Omental fat pad (tissue), 4 donors: ENCODE measurements around the gene INPP5D. TPM values are rescaled to one million over a fixed set of nuclear protein-coding genes. Genes with fewer than 3 reads are reported as not detected.

ENCODE experiments used
- ATAC-seq: fragments of 150-250 bp; one replicate; pipeline ENCODE4 v1.9.1; 2016; ENCODE audit warnings: mild to moderate bottlenecking, moderate library complexity; ENCODE audit not compliant: low FRiP score
- DNase-seq: peaks from one replicate; pipeline ENCODE4 v3.0.0-alpha.2; 2019; ENCODE audit warnings: low spot score
- total RNA-seq, 4 donors: library from RNA; depleted of rRNA; stranded (reverse); fragments of >200 nt; gene quantifications; one replicate each; pipeline ENCODE4 v1.1.0, GENCODE V29; 2016
- TF ChIP-seq, protein P1 (sequence below), 3 donors: fragments of 450-650 bp; IDR thresholded peaks; one replicate each; pipeline ENCODE4 v1.5.1; 2016 to 2017; ENCODE audit warnings: antibody characterized with exemption in 3 of 3, mild to moderate bottlenecking in 3 of 3, moderate library complexity in 2 of 3

The INPP5D gene
- total RNA-seq, 4 donors from 2014 or later, result 17.9 to 55.8 (median 27.6) TPM

DNA sequence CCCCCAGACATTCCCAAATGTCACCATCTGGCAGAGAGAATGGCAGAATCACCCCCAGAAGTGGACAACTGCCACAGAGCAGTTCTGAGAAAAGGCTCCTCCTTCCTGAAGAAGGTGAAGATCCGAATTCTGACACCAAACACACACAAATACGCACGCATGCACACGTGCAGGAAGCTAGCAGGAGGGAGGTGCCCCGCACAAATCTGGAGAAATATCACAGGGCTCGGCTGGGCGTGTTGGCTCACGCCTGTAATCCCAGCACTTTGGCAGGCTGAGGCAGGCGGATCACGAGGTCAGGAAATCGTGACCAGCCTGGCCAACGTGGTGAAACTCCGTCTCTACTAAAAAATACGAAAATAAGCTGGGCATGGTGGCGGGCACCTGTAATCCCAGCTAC lies 152.9 kb downstream of the INPP5D start:
- DNase-seq, result no peak
- no peak for ATAC-seq
- TF ChIP-seq, protein P1, sequence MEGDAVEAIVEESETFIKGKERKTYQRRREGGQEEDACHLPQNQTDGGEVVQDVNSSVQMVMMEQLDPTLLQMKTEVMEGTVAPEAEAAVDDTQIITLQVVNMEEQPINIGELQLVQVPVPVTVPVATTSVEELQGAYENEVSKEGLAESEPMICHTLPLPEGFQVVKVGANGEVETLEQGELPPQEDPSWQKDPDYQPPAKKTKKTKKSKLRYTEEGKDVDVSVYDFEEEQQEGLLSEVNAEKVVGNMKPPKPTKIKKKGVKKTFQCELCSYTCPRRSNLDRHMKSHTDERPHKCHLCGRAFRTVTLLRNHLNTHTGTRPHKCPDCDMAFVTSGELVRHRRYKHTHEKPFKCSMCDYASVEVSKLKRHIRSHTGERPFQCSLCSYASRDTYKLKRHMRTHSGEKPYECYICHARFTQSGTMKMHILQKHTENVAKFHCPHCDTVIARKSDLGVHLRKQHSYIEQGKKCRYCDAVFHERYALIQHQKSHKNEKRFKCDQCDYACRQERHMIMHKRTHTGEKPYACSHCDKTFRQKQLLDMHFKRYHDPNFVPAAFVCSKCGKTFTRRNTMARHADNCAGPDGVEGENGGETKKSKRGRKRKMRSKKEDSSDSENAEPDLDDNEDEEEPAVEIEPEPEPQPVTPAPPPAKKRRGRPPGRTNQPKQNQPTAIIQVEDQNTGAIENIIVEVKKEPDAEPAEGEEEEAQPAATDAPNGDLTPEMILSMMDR (IDR thresholded peaks at IDR 0.05), result no peak

DNA sequence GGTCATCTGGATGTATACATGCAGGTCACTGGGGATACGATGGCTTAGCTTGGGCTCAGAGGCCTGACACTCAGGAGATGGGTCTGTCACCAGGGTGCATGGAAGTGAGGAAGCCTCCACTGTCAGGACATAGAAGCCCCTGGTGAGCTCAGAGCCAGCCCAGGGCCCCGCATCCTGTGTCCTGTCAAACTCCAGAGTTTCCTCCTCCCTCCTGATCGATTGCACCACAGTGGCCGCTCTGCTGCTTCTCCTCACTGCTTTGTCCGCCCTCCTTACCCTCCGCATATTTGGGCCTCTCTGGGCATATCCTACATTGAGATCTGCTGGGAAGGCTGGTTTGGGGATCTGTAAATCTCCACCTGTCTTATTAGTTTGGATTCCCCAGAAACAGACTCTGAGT lies 153.8 kb downstream of the INPP5D start:
- TF ChIP-seq, protein P1 (IDR thresholded peaks at IDR 0.05), result no peak
- DNase-seq (no peak), ATAC-seq (no peak)

DNA sequence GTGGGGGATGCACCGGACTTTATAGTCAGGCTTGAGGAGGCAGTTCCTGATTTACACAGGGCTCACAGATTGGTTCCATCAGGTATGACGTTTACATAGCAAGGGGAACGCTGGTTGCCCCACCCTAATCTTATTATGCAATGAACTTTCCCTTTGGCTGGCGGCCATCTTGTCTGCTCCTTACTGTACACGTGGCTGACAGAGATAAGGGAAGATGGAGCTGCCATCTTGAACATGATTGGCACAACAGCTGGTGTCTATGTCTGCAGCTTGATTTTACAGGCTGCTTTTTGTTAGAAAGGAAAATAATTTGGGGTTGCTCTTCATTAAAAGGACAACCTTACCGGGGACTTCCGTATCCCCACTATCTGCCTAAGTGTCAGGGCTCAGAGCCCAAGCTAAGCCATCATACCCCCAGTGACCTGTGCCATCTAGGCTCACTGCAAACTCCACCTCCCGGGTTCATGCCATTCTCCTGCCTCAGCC lies 157.8 kb downstream of the INPP5D start:
- DNase-seq (no peak), ATAC-seq (no peak)
- TF ChIP-seq, protein P1 (IDR thresholded peaks at IDR 0.05), result no peak

DNA sequence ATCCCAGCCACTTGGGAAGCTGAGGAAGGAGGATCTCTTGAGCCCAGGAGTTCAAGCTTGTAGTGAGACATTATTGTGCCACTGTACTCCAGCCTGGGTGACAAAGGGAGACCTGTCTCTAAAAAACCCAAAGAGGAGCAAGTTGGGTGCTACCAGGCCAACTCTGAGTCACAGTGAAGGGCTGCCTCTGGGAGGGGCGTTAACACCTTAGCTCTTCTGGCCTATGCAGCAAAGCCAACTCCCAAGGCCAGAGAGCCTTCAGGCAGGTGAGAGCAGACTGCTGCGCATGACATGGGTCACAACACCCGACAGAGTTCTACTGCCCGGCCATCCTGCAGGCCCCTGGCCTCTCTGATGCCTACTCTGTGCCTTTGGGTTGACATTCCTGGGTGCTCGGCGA lies 158.7 kb downstream of the INPP5D start:
- no peak for DNase-seq
- TF ChIP-seq, protein P1 (IDR thresholded peaks at IDR 0.05), result no peak
- ATAC-seq, result no peak

DNA sequence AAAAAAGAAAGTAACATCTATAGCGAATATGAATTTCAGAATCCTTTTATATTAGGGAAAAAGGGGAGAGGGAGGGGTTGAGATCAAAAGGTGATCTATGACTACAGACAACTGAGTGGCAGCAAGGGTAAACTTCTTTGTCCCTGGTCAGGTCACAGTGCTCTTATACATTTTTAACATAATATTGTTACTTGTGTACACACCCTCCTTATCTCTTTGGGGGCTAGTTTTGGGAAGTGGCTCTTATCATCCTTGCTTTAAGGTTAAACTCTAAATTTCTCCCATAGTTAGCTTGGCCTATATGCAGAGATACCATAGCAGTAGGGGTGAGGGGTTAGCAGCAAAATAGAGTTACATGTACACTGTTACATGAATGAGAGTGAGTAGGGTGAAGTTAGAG lies 159.7 kb downstream of the INPP5D start:
- TF ChIP-seq, protein P1 (IDR thresholded peaks at IDR 0.05), result no peak
- ATAC-seq (no peak), DNase-seq (no peak)

DNA sequence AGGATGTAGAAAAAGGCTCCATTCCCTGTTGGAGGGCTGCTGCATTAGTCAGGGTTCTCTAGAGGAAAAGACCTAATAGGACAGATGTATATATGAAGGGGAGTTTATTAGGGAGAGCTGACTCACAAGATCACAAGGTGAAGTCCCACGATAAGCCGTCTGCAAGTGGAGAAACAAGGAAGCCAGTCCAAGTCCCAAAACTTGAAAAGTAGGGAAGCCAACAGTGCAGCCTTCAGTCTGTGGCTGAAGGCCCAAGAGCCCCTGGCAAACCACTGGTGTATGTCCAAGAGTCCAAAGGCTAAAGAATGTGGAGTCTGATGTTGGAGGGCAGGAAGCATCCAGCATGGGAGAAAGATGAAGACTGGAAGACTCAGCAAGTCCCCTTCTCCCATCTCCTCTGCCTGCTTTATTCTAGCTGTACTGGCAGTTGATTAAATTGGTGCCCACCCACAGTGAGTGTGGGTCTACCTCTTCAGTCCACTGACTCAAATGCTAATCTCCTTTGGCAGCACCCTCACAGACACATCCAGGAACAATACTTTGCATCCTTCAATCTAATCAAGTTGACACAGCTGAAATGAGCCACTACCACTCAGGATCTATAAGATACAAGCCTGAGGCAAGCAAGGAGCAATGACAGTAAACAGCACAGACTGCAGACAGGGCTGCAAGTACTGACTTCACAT lies 161.4 kb downstream of the INPP5D start:
- DNase-seq, result no peak
- TF ChIP-seq, protein P1 (IDR thresholded peaks at IDR 0.05), result no peak

More for the DNA sequence above, 161.4 kb downstream of the INPP5D start:
- ATAC-seq, result no peak
